CMK (cell line): ENCODE measurements around the gene GTPBP4.

Source experiments
- DNase-seq: peaks from one replicate; pipeline ENCODE4 v3.0.0-alpha.2; 2010; ENCODE audit warnings: low read depth

Gene GTPBP4

DNA sequence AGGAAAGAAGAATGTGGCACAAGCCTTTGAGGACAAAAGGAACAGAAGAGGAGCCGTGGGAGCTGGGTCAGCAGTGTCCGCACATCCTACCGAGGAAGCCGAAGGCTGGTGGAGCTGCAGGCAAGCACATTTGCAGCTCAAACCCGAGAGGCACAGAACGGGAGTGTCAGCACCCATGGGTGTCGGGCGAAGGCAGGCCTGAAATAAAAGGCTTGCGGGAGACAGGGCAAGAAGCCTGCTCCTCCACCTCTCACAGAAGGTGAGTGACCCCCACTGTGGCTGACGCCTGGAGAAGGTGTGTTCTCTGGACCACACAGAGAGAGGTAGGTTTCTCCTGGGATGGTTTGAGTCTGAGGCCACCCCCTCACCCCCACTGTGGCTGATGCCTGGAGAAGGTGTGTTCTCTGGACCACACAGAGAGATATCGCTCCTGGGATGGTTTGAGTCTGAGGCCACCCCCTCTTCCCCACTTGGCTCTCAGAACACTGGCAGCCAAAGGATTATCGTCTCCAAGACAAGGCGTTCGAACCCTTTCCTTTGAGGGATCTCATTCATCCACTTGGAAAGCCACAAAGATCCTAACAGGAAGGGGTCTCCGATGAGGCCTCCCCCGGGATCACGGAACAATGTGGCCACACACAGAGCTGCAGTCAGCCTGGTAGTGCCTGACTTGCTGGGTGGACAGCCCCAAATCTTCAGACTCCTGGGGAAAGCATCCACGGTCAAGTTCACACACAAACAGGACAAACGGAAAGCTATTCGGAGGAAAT lies 21.6 kb upstream of the GTPBP4 start:
- no peak for DNase-seq

DNA sequence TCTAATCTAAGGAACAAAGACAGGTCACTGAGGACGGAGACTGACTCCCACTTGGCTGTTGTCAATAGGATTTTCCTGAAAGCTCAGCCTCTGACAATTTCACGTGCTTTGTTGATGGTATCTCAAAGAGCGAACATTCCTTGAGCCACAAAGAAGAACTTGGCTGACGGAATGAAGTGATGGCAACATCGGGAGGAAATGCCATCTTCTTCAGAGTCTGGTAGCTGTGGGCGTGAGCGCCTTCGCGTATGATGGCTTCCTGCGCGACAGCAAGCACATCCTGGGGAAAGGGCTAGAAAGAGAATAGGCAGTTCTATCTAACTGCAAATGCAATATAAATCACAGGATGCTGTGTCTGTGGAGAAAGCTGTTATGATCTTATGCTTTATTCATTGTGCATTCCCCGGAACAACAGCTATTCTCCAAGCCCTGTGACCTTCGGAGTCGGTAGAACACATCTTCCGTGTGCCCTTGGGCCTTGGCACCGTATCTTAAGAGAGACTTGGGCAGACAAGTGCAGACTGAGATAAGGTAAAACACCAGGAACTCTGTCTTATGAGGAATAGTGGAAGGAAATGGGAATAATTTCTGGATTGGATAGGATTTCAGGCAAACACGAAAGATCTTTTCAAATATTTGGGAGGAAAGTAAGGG lies 19.6 kb upstream of the GTPBP4 start:
- no peak for DNase-seq

DNA sequence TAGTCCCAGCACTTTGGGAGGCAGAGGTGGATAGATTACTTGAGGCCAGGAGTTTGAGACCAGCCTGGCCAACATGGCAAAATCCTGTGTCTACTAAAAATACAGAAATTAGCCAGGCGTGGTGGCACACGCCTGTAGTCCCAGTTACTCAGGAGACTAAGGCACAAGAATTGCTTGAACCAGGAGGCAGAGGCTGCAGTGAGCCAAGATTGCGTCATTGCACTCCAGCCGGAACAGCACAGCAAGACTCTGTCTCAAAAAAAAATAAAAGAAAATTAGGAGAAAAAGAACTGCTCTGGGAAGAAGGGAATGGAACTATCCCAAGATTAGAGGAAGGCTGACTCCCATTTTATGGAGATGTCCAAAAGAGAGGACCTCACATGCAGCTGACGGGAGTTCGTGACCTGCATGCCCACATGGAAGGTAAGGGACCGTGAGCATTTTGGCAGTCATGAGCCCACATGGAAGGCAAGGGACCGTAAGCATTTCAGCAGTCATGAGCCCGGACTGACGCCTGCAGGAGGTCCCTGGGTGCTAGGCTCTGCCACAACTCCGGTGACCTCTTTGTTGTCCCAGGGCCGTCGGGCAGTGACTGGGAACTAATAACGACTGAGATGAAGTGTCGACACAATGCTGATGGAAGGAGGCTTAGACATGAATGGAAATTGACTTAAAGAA lies 18.6 kb upstream of the GTPBP4 start:
- no peak for DNase-seq

DNA sequence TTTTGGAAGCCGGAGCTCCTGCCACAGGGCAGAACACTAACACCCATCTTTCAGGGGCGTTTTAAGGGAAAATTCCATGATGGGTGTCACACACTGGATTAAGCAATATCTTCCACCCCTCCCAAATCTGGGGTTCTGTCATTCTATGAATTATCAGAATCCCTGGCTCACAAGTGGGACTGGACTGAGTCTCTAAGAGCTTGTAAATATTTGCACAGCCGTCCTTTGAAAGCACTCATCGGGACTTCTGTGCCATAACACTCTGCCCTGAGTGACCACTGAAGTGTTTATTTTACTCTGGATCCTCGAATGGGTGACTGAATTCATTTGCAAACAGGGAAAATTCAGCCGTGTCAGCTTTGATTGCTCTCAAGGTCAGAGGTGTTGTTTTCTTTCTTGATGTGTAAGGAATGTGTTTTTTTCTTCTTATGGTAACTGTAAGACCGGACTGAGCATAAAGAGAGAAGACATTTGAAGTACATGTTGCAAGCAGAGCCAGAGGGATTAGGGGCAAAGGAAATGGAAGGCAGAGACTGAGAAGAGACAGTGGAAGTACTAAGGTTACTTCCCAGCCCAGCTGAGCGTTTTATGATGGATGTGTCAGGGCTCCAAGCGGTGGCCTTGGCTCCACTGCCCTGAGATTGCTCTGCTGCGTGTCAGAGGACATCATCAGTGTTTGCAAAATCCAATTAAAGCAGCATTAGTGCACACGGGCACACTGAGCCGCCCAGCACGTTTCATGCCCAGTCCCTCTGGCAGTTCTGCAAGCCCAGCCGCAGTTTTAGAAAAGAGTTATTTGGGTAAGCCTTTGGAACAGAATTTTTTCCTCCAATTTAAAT lies 17.7 kb upstream of the GTPBP4 start:
- DNase-seq: no peak

DNA sequence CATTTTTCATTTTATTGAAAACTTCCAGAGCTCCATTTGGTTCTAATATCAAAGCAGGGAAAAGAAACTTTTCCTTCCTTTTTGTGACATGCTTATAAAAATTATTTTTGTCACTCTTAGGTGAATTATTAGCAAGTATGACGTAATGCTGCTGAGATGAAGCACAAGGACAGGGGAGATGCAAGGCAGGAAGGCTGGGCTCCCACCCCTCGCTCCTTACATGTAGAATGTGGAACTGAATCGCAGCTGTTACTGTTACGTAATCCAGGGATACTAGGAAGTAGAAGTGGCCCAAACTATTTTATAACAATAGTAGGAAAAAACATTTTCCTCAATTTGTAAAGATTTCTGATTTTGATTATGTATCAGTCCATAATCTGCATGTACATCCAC lies 17.1 kb upstream of the GTPBP4 start:
- DNase-seq: no peak

DNA sequence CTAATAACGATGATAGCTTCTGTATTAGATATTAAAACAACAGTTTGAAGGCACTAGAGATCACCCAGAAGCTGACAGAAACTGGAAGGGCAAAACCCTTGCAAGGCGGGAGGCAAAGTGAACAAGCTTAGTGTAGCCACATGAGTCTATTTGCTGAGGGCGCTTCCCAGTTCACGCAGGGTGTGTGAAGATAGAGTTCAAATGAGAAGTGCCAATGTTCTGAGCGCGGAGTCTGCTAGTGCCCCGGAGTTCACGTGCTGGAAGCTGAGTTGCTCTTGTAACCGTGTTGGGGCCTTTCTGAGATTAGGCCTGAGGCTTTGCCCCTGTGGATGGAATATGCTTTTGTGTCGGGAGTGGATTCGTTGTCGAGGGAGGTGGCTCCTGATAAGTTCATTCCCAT lies 16.6 kb upstream of the GTPBP4 start:
- no peak for DNase-seq

DNA sequence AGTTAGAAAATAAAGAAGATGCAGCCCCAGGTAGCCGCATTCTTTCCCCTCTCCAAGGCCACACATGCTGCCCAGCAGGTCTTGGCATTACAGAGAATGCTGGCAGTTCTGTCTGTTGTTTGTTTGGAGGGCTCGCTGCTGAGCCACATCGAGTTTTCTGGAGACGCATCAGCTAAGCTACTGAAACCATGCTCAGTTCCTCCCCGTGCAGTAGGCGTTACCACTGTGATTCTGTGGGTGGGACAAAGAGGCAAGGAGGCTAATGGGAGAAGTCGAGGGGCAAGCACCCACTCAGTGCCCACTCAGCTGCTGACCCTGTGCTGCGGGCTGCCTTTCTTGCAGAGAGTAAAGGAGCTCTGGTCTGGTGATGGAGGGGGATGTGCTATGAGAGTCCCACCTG lies 15.5 kb upstream of the GTPBP4 start:
- no peak for DNase-seq

DNA sequence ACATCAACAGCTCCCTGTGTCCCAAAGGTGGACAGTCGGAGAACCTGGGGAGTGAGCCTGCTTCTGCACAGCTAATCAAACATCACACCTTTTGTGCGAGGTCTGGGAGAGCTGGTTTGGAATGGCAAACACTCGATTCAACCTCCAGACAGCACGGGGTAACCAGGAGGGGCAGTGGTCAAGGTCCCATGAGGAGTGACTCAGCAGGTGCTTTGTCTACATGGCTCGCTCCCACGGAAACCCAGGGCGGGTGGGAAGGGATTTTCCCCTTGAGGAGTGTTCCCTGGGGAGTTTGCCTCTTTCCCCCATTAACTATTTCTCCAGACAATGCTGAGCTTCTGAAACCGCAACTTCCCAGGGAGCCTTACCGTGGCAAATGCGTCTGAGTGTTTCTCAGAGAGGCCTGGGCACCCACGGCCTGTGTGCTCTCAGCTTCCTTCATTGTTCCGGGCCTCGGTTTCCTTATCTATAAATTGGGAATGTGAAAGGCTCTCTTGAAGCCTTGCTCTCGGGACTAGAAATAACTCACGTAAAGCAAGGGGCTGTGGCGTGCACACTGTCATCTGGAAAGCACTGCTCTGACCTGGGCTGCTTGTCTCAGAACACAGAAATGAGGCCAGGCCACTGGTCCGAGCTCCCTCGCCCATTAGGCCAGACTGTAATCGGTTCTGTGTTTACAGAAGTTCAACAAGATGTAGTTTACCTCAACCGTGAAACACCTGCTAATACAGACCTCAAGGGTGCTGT lies 14.0 kb upstream of the GTPBP4 start:
- DNase-seq: no peak

DNA sequence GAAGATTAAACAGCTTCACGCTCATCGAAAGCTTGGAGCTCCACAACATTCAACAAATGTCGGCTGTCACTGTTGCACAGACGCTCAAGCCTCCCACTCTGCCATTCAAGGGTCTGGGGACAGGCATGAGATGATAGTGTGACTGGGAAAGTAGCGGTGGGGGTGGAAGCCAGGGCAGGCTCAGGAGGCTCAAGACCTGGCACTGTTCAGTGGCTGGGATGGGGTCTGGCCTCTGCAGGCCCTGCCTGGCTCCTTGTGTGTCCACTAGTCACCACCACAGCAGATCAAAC lies 13.5 kb upstream of the GTPBP4 start:
- DNase-seq: no peak

DNA sequence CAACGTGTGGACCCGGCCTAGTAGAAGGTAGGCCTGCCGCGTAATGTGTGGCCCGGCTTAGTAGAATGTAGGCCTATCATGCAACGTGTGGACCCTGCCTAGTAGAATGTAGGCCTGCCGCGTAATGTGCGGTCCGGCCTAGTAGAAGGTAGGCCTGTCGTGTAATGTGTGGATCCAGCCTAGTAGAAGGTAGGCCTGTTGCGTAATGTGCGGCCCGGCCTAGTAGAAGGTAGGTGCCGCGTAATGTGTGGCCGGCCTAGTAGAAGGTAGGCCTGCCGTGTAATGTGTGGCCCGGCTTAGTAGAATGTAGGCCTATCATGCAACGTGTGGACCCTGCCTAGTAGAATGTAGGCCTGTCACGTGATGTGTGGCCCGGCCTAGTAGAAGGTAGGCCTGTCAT lies 11.9 kb upstream of the GTPBP4 start:
- DNase-seq: no peak

DNA sequence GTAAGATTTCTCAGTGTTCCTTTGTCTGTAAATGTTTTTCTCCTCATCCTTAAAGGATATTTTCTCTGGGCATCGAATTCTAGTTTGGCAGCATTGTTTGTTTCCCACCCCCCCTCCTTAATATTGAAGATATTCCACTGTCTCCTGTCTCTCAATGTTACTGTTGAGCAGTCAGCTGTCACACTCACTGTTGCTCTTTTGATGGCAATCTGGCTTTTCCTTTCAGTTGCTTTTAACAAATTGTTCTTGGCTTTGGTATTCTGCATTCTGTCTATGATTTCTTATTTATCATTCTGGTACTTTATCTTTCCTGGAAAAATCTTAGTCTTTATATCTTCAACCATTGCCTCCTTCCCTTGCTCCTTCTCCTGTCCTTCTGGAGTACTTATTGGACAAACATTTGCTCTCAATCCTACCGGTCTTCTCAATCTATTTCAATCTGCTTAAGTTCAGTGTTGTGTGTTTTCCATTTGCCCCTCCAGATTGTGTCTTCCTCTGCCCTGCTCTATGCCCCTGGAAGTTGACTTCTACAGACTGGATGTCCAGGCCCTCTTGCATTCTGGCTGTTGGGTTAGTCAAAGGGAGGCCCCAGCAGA lies 9.3 kb upstream of the GTPBP4 start:
- no peak for DNase-seq

DNA sequence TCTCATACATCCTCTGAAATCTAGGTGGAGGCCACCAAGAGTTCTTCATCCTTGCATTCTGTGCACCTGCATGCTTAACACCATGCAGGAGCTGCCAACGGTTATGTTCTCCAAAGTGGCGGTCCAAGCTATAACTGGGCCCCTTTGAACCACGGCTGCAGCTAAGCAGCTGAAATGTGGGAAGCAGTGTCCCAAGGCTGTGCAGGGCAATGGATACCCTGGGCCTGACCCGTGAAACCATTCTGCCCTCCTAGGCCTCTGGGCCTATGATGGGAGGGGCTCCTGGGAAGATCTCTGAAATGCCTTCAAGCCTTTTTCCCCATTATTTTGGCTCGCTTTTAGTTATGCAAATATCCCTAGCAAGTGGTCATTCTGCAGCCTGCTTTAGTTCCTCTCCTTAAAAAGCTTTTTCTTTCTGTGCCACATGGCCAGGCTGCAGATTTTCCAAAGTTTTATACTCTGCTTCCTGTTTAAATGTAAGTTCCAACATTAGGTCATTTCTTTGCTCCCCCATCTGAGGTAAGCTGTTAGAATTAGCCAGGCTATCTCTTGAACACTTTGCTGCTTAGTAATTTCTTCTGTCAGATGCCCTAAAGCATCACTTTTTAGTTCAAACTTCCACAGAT lies 7.7 kb upstream of the GTPBP4 start:
- DNase-seq: no peak

DNA sequence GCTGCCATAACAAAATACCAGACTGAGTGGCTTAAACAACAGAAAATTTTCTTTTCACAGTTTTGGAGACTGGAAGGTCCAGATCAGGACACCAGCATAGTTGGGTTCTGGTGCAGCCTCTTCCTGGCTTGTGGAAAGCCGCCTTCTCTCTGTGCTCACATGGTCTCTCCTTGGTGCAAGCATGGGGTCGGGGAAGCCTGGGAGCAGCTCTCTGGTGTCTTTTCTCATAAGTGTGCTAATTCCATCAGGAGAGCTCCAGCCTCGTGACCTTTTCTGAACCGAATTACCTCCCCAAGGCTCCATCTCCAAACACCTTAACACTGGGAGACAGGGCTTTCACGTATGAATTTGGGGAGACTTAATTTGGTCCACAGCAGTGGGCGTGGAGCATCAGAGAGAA lies 4.8 kb upstream of the GTPBP4 start:
- no peak for DNase-seq

DNA sequence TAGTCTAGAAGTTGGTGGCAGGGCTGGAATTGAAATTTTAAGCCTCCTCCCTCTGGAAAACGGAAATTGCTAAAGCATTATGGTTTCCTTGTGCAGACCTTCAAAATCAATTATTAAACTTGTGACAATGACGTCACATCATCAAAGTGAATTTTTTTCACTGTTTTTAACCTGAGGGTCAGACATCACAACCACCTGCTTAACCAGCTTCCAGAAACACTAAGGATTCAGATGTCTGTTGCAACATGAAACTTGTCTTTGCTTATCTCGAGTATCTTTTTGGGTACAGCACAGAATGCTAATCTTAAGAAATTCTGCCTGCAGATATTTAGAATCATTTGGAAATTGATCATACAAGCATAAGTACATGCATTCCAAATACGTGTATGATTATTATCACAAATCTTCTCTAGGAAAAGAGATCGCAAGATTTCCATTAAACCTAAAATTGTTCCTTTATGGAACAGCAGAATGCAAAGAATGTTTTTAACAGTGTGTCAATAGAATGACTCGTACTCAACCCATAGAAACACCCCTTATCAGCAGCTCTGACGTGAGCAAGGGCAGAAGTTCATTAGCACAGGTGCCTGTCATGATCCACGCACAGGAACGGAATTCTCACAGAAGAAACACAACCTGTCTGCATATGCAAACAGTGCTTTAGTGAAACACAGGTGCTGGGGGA lies 4.1 kb upstream of the GTPBP4 start:
- DNase-seq: no peak

DNA sequence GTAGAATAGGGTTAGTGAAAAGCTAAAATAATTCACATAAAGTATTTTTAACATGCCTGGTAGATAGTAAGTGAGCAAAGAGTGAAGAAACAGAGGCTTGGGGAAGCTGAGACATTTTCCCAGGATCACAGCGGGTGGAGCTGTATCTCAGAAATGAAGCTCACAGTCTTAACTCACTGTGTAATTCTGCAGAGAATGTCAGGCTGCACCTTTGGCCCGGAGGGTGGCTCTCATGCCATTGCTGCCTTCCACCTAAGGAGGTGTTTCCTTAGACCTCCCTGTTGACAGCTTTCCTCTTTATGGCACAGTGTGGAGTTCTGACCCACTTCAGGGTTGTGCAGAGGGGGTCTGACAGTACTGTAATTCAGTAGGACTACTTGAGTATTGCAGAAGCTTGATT lies 2.9 kb upstream of the GTPBP4 start:
- DNase-seq: no peak

DNA sequence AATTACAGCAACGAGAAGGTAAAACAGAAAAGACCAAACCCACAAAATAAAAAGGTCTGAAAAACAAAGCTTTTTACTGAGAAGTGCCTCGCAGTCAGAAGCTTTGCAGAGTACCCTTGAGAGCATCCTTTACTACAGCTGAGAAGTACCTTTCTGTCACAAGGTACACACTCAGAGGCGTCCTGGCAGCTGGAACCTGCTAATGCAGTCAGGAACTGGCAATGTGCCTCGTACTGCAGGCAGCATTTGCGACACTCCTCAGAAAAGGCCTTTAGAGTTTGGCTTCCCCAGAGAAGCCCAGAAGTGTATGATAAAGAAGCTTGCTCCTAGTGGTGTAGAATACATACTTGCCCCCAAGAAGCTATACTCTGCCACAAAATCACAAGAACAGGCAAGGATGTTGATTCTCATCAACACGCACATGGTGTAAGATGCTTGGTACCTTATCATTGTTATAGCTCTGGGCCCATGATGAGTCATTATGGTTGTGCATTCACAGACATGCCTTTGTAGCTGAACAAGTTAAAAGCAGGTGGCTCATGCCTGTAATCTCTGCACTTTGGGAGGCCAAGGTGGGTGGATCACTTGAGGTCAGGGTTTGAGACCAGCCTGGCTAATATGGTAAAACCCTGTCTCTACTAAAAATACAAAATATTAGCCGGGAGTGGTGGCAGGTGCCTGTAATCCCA lies 2.0 kb upstream of the GTPBP4 start:
- no peak for DNase-seq

DNA sequence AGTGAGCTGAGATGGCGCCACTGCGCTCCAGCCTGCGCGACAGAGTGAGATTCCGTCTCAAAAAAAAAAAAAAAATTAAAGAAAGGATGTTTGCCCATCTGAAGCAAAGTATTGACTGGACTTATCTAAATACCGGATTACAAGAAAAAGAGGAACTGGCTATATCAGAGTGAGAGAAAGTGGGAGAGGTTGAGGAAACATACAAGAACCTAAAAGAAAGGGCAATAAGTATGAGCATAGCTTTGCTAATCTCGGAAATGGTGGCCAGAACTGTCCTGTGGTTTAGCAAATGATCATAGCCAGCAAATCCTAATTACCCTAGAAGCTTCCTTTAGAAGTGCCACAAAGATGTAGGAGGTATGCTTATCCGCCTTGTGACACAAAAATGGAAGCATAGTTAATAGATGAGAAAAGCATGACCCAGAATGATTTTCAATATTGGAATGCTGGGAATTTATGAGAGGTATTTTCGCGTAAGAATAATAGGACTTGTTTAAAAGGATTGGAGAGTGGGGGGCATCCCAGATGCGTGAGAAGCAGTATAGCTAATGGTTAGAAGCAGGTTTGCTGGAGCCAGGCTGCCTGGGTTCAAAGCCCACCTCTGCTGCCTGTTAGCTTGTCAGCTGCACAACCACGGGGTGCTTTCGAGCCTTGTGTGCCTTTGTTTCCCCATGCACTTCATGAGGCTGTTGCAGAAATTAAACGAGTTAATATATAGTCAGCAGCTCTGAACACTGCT lies 1.2 kb upstream of the GTPBP4 start:
- no peak for DNase-seq

DNA sequence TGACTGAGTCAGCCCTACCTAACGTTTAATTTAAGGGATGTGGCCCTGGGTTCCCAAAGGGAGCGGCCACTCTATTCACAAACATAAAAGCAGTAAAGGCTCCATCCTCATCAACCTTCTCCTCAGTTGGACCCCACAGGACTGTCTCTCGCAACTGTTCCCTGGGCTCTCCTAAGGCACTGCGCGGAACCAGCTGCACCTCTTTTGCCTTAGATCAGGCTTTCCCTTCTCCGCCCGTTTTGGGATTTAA lies 689 bp upstream of the GTPBP4 start:
- DNase-seq: no peak
